Measurements from ENCODE around the gene ARMC5. TPM values are rescaled to one million over a fixed set of nuclear protein-coding genes. Genes with fewer than 3 reads are reported as not detected.

Gene ARMC5
- total and polyA plus RNA-seq, 10 of the 15 experiments (the other 5 are each of a cell fraction or from before 2014, with no cell fraction given), result 0.06 to 13.2 (median 5.6) TPM

GRCh38 chr16:31501226-31501965, 42.1 kb downstream of the ARMC5 start (continued):
- TF ChIP-seq ZNF217 (IDR thresholded peaks at IDR 0.05) (no peak), ZNF274 (IDR thresholded peaks at IDR 0.05; ENCODE audit: insufficient read depth, insufficient read length) (no peak), CBX3 (IDR thresholded peaks at IDR 0.05; ENCODE audit: borderline replicate concordance, low read depth) (no peak), SREBF2 (IDR thresholded peaks at IDR 0.05; ENCODE audit: low read length) (no peak), SRF (IDR thresholded peaks at IDR 0.05; ENCODE audit: low read depth in 2 of 2, low read length in 2 of 2) (no peak), STAT1 (conservative IDR thresholded peaks at IDR 0.05) (no peak)

GRCh38 chr16:31501966-31502348, 42.7 kb downstream of the ARMC5 start:
- no peak overlapping the region for H3K9ac ChIP-seq (ENCODE audit: control insufficient read depth, insufficient read depth, low read length)
- in situ Hi-C loops (cut with MboI), result no loop called here
- intact Hi-C loops (cut with micrococcal nuclease; ENCODE audit: unreplicated experiment), result loop anchor here (10.0 kb wide), 1 partner anchor 63 kb away; no protein-coding TSS in a partner anchor
- ChIA-PET SMC1A (ENCODE audit: uncharacterized antibody, unreplicated experiment) (no interaction called here), RAD21 (ENCODE audit: unreplicated experiment) (no interaction called here), CTCF (interaction anchor here (1.2 to 1.6 kb wide), 2 partner anchors 41 to 211 kb away, joined by 3 to 4 read pairs; a partner anchor contains a TSS), POLR2A (interaction anchor here (0.6 to 1.0 kb wide), 2 partner anchors 12 to 42 kb away, joined by 3 to 4 read pairs; no protein-coding TSS in a partner anchor)
- no peaks in the 10 kb centered on the region for H3K27me3 ChIP-seq (replicated peaks in 1 of 2; ENCODE audit: control insufficient read depth in 2 of 2, insufficient read depth in 2 of 2, low read length in 1 of 2)
- 95% methylated on average over 4 of the region's 4 CpGs for WGBS (ENCODE audit: insufficient coverage, insufficient replicate concordance, low lambda C conversion rate, missing lambda C conversion rate)
- H3K79me2 ChIP-seq (ENCODE audit: control insufficient read depth, insufficient read depth, low read length), result peaks cover 4% of the 10 kb centered on the region; the same call in 1 of the 2 replicates
- FAIRE-seq, result no peak
- H3K4me3 ChIP-seq, result no peak overlapping the region
- TF ChIP-seq CHD1 (IDR thresholded peaks at IDR 0.05; ENCODE audit: low read depth, low read length) (no peak), NKRF (conservative IDR thresholded peaks at IDR 0.05) (no peak), ZNF384 (IDR thresholded peaks at IDR 0.05; ENCODE audit: borderline replicate concordance, low read depth, low read length) (no peak), CHD4 (IDR thresholded peaks at IDR 0.05) (no peak), E2F4 (IDR thresholded peaks at IDR 0.05; ENCODE audit: low read depth, low read length) (no peak), ZNF217 (IDR thresholded peaks at IDR 0.05) (no peak), E4F1 (IDR thresholded peaks at IDR 0.05; ENCODE audit: borderline replicate concordance, partially characterized antibody) (no peak), MAX (IDR thresholded peaks at IDR 0.05; ENCODE audit: low read depth, low read length) (no peak), NR2C1 (IDR thresholded peaks at IDR 0.05) (no peak)
- no peak overlapping the region for H3K4me2 ChIP-seq (ENCODE audit: control insufficient read depth, insufficient read depth)
- H3K4me1 ChIP-seq (ENCODE audit: control insufficient read depth, insufficient read depth, low read length), result peaks cover 14% of the 10 kb centered on the region
- H3K36me3 ChIP-seq (ENCODE audit: control insufficient read depth in 2 of 2, insufficient read depth in 2 of 2, low read length in 1 of 2), result no peaks in the 10 kb centered on the region; a peak in 1 of 4 replicates
- no peak overlapping the region for H3K27ac ChIP-seq (ENCODE audit: control insufficient read depth, insufficient read depth)
- no peak overlapping the region for H2AFZ ChIP-seq (ENCODE audit: control insufficient read depth, low read depth, low read length)
- BruUV-seq (replicated peaks), result no TSS peak
- no peaks in the 10 kb centered on the region for H3K9me3 ChIP-seq (replicated peaks; ENCODE audit: control insufficient read depth, insufficient read depth, low read length)
- no peak for DNase-seq (ENCODE audit: low read depth, low spot score)
- ATAC-seq, result no peak
- no peaks in the 10 kb centered on the region for H4K20me1 ChIP-seq (ENCODE audit: control insufficient read depth, insufficient read depth)

Measured in GM12878 (cell line).